ENCODE data around the gene RXRG. TPM values are rescaled to one million over a fixed set of nuclear protein-coding genes. Genes with fewer than 3 reads are reported as not detected.

The RXRG gene
- total RNA-seq, 1 experiment from 2014 or later = not detected

DNA sequence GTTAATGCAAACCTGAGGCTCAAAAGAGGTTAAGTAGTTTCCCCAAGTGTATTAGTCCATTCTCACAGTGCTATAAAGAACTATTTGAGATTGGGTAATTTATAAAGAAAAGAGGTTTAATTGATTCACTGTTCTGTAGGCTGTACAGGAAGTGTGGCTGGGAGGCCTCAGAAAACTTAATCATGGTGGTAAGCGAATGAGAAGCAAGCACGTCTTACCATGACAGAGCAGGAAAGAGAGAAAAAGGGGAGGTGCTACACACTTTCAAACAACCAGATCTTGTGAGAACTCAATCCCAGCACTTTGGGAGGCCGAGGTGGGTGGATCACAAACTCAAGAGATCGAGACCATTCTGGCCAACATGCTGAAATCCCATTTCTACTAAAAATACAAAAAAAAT, 38.5 kb upstream of the RXRG start:
- Histone ChIP-seq H2BK20ac (ENCODE audit: low read depth, low read length, poor library complexity, severe bottlenecking) (no peak overlapping the region), H3K79me2 (ENCODE audit: insufficient read depth, low read length) (no peaks in the 10 kb centered on the region), H2BK15ac (ENCODE audit: low read depth, low read length) (no peak overlapping the region), H3K27ac (ENCODE audit: insufficient read length, low read depth, low read length) (no peak overlapping the region), H3K56ac (ENCODE audit: insufficient read length, low read depth, low read length) (no peak overlapping the region), H3K4me2 (ENCODE audit: insufficient read depth, insufficient read length, low read length) (no peak overlapping the region), H4K20me1 (ENCODE audit: control insufficient read depth, insufficient read depth, insufficient read length) (no peaks in the 10 kb centered on the region), H3K14ac (ENCODE audit: insufficient read depth, low read length) (no peak overlapping the region), H3K18ac (ENCODE audit: insufficient read length, low read depth, low read length) (no peak overlapping the region), H3K9me3 (ENCODE audit: control insufficient read depth, low read depth, low read length) (no peaks in the 10 kb centered on the region), H2BK120ac (ENCODE audit: low read depth, low read length, poor library complexity, severe bottlenecking) (no peak overlapping the region), H3K23ac (ENCODE audit: insufficient read length, low read depth, low read length) (no peak overlapping the region), H3K23me2 (ENCODE audit: insufficient read length, low read depth, low read length, poor library complexity, severe bottlenecking) (no peaks in the 10 kb centered on the region), H3K27me3 (ENCODE audit: insufficient read depth, low read length) (no peaks in the 10 kb centered on the region), H2BK5ac (ENCODE audit: insufficient read length, low read length) (no peak overlapping the region), H4K5ac (ENCODE audit: insufficient read length, low read depth, low read length) (no peak overlapping the region), H4K8ac (replicated peaks; ENCODE audit: insufficient read length, low read depth, low read length) (no peak overlapping the region), H2AFZ (ENCODE audit: low read length) (no peak overlapping the region), H3K9ac (ENCODE audit: extremely low read depth, insufficient read length, low read length) (no peak overlapping the region), H3K4me1 (ENCODE audit: insufficient read depth, low read length) (no peaks in the 10 kb centered on the region), H2BK12ac (ENCODE audit: insufficient read length, low read depth, low read length) (no peak overlapping the region), H3K4ac (ENCODE audit: low read depth, low read length) (no peak overlapping the region), H4K91ac (ENCODE audit: insufficient read length, low read depth, low read length) (no peak overlapping the region), H2AK5ac (ENCODE audit: insufficient read length, low read length) (no peak overlapping the region), H3K79me1 (ENCODE audit: insufficient read depth, low read depth, low read length, poor library complexity, severe bottlenecking) (no peaks in the 10 kb centered on the region), H3T11ph (ENCODE audit: low read length) (no peak overlapping the region)
- no CpG with 5 or more reads among the region's 4 CpGs for WGBS (ENCODE audit: extremely low coverage, insufficient read length, low lambda C conversion rate)
- 0 out of 2 replicates have a peak, but pooled peaks cover 1% of the 10 kb centered on the region for H3K27me3 Mint-ChIP-seq (ENCODE audit: low read depth)
- DNase-seq = no peak
- peaks cover 0 to 2% (median 0%) of the 10 kb centered on the region in 3 experiments; a peak in 1 of 7 replicates for H3K36me3 Mint-ChIP-seq (ENCODE audit: insufficient read depth in 1 of 3, low read depth in 3 of 3)
- H3K4me1 Mint-ChIP-seq = no peaks in the 10 kb centered on the region
- H3K4me3 Mint-ChIP-seq = no peak overlapping the region
- H3K27ac Mint-ChIP-seq = no peak overlapping the region
- TF ChIP-seq, protein P1, sequence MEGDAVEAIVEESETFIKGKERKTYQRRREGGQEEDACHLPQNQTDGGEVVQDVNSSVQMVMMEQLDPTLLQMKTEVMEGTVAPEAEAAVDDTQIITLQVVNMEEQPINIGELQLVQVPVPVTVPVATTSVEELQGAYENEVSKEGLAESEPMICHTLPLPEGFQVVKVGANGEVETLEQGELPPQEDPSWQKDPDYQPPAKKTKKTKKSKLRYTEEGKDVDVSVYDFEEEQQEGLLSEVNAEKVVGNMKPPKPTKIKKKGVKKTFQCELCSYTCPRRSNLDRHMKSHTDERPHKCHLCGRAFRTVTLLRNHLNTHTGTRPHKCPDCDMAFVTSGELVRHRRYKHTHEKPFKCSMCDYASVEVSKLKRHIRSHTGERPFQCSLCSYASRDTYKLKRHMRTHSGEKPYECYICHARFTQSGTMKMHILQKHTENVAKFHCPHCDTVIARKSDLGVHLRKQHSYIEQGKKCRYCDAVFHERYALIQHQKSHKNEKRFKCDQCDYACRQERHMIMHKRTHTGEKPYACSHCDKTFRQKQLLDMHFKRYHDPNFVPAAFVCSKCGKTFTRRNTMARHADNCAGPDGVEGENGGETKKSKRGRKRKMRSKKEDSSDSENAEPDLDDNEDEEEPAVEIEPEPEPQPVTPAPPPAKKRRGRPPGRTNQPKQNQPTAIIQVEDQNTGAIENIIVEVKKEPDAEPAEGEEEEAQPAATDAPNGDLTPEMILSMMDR (conservative IDR thresholded peaks at IDR 0.05) = no peak
- no peaks in the 10 kb centered on the region for H3K9me3 Mint-ChIP-seq

Data from H9 (cell line).